HG03066 (cell line): ENCODE data around the gene PRKAG3.
"Not testable (repeated sequence)": the region's sequence is repeated elsewhere in the genome, so short reads cannot be mapped to it uniquely, and the experiment has no call there.

Experiments
- ATAC-seq: cut with Tn5 transposase; IDR thresholded peaks from one replicate; pipeline ENCODE4 v1.9.1; 2021; ENCODE audit warnings: low read depth; ENCODE audit not compliant: unreplicated experiment

PRKAG3 gene

DNA sequence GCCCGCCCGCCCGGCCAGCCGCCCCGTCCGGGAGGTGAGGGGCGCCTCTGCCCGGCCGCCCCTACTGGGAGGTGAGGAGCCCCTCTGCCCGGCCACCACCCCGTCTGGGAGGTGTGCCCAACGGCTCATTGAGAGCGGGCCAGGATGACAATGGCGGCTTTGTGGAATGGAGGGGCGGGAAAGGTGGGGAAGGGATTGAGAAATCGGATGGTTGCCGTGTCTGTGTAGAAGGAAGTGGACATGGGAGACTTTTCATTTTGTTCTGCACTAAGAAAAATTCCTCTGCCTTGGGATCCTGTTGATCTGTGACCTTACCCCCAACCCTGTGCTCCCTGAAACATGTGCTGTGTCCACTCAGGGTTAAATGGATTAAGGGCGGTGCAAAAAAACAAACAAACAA lies 15.4 kb upstream of the PRKAG3 start:
- ATAC-seq = not testable (repeated sequence)

- ATAC-seq = not testable (repeated sequence)
These were observed 12.7 kb upstream of the PRKAG3 start for GRCh38 chr2:218844334-218844733.

DNA sequence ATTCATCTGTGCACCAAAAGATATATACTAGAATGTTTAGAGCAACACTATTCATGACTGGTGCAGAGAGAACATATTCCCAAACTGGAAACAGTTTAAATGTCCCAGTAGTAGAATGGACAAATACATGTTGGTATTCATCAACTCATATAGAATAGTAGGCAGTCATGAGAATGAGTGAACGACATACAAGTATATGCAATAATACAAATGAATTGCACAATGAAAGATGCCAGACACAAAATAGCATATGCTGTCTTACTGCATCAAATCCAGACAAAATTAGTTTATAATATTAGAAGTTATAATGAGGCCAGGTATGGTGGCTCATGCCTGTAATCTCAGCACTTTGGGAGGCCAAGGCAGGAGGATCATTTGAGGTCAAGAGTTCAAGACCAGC lies 8.3 kb upstream of the PRKAG3 start:
- ATAC-seq = no peak

GRCh38 chr2:218839430-218839829 lies 7.8 kb upstream of the PRKAG3 start:
- no peak for ATAC-seq

DNA sequence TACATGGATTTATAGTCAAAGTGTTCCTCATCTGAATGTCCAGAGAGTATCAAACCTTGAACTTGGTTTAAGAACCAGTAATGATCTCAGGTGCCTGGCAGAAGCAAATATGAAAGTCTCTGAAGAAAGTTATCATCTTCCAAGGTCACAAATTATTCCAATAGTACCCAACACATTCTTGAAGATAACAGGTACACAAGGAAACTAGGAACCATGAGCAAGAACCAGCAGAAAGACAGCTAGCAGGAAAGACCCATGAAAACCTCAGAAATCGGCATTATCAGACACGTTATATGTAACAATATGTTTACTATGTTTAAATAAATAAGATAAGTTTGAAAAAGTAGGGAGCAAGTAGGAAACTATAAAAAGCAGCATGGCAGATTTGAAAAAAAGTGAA lies 5.9 kb upstream of the PRKAG3 start:
- ATAC-seq = no peak

DNA sequence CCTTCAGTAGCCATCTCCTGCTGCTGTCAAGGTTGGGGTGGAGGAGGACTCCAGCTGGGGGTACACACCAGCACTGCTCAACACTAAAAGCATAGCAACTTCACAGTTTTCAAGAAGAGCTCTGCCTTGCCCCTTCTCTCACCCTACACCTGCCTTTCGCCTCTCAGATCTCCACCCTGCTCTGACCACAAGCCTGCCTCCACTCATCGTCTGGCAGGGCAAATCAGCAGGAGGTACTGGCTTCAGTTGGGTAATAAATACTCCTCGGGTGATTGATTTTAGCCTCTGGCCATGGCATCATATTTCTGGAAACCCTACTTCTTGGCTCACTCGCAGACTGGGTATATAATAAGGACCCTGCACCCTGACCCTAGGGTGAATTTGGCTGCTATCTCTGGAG lies 3.1 kb upstream of the PRKAG3 start:
- ATAC-seq = no peak

DNA sequence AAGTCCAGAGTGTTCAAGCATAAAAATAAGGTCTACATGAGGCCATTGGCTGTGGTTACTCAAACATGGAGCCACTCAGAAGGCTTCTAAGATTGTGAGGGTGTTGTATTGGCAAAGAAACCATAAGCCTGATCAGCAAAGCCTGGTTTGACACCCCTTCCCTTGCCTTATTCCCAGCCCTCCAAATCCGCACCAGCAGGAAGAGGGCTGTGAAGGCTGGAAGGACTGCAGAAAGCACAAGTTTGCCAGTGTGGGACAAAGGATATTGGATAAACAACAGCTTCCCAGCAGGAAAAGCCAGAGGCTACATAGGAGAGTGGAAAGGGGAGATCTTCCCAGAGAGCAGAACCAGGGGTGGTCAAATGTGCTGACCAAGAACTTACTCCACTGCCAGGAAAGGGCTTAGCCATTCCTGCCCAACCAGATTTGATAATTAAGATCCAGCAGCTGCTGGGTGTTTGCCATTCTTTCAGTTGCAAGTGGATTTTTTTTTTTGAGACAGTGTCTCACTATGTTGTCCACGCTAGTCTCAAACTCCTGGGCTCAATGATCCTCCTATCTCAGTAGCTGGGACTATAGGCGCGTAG lies 1.5 kb upstream of the PRKAG3 start:
- ATAC-seq = no peak

DNA sequence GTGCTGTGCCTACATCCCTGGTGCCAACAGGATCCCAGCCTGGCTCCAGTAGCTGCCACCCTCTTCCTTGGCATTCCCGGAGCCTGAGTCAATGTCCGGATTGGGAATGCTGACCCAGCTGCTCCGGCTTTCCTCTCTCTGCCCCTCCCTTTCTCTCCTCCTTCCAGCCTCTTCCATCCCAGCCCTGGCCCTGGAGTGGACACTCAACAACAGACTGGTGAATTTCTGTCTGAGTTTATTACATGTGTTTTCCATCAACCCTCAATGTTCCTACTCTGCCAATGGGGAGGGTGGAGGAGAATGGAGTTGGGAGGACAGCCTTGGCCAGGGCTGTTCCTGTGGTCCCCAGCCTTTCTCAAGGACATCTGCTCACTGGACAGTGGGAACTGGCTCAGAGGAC lies 917 bp upstream of the PRKAG3 start:
- no peak for ATAC-seq

DNA sequence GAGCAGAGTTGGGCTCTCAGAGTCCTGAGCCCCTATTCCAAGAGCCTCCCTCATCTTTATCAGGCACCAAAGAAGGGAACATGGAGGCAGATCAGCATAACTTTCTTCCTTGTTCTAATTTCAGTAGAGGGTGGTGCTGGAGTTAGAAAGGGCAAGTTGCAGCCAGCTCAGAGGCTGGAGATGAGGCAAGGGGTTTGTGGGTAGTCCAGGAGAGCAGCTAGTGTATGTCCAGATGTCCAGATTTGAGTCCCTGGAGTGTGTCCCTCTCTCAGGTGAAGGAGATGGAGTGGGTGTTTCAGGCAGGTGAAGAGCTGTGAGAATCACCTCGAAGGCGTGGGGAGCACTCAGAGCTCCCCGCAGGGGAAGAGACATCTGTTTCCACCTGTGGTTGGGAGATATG lies 478 bp upstream of the PRKAG3 start:
- ATAC-seq = no peak

- no peak for ATAC-seq
These were observed 887 bp downstream of the PRKAG3 start for GRCh38 chr2:218830526-218831306.

GRCh38 chr2:218829868-218830451 lies 1.6 kb downstream of the PRKAG3 start:
- no peak for ATAC-seq

DNA sequence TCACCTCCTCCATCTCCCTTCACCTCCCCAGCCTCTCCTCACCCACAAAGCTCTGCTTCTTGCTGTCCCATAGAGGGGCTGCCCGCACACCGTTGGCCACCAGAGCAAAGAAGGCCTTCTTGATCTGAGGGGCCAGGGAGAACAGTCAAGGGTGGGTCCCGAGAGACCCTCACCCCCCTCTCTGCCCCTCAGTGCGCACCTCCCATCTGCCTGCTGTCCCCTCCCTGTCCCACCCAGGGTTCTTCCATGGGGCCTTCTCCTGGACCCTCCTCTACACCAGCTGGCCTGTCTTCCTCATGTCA lies 3.2 kb downstream of the PRKAG3 start:
- no peak for ATAC-seq

GRCh38 chr2:218827701-218828476 lies 3.7 kb downstream of the PRKAG3 start:
- no peak for ATAC-seq

- ATAC-seq = no peak
These were observed 4.8 kb downstream of the PRKAG3 start for GRCh38 chr2:218826791-218827190.

- ATAC-seq = no peak
These were observed 7.6 kb downstream of the PRKAG3 start for GRCh38 chr2:218824004-218824403.

- no peak for ATAC-seq
These were observed 8.3 kb downstream of the PRKAG3 start for GRCh38 chr2:218823196-218823855.

DNA sequence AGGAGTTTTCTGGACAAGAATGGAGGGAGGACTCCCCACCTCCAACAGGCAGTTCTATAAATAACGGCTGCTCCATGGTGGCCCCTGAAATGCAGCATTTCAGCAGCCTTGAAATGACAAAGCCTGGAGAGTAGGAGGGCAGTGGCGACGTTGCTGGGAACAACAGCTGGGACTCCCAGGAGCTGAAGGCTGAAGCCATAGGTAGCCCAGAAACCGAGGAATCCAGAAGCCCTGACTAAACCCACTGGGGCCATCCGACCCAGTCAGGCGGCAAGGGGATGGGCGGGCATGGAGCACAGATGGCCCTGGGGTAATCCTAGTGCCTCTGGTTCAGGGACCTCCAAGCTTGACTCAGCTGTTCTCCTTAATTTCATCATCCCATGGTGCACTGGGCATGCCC lies 9.0 kb downstream of the PRKAG3 start:
- no peak for ATAC-seq

DNA sequence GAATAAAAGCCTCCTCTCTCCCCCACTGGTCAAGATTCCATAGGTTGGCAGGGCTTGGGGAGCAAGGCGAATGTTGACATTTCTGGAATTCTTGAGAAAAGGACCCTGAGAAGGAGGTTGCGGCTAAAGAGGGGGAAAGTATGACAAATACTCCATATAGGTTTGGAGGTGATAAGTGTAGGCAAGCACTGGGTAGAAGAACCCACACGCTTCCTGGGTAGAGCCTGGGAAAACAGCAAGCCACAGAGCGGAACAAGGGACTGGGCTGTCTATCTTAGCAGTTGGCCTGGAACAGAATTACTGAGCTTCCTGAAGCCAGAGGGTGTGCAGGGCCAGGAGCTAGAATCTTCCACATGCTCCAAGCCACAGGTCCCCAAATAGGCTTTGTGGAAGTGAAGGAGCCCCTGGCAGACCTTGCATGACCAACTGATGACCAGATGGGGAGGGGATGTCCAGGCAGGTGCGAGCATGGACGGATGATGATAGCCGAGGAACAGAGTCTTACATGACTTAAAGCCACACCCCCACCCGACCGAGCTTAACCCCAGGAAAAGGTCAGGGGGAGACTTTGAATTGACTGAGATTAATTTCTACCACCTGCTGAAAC lies 9.9 kb downstream of the PRKAG3 start:
- ATAC-seq = no peak

DNA sequence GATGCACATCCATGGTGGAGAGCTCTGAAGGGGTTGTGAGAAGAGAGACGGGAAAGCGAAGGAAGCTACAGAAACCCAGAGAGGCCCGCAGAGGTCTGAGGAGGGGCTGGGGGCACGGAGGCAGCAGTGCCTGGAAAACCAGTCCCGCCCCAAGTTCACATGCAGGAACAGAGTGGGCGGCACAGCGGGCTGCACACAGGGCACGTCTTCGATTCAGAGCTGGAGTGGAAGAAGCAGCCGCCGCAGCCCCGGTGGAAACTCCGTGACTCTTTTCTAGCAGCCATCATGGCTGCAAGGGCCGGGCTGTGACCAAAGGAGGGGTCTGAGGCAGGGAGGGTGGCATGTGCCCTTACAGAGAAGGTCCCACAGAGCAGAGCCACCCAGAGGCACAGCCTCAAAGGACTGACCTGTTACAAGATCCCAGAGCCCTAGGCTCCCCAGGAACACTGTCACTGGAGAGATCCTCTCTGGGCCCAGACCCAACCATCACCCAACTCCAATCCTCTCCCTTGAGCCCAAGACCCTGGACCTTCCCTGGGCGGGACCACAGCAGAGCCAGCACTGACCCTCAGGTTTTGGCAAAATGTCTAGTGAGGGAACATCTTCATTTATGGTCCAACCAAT lies 10.7 kb downstream of the PRKAG3 start:
- ATAC-seq = no peak

GRCh38 chr2:218819093-218819492 lies 12.5 kb downstream of the PRKAG3 start:
- no peak for ATAC-seq
